ENCODE results near the gene NR3C2. TPM values are rescaled to one million over a fixed set of nuclear protein-coding genes. Genes with fewer than 3 reads are reported as not detected.

NR3C2 gene
- total RNA-seq, 1 experiment from 2014 or later: 0.26 TPM

DNA sequence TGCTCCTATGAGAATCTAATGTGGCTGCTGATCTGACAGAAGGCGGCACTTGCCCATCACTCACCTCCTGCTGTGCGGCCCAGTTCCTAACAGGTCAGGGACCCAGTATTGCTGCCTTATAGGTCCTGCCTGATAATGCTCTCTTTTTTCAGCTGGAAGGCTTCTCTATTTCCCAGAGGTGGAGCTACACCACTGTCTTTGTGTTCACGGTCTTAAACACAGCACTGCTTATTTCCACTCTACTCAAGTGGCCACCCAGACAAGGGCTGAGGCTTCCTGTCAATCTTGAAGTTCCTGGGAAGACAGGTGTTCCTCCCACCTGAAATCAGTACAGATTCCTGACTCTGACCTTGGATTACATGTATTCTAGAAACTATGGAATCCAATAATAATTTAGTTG is 270.6 kb downstream of the NR3C2 start:
- TF ChIP-seq CTCF (IDR thresholded peaks at IDR 0.05): no peak
- TF ChIP-seq TCF7L2 (IDR thresholded peaks at IDR 0.05; ENCODE audit: low read depth, low read length): no peak
- no peak for TF ChIP-seq POLR2AphosphoS5 (IDR thresholded peaks at IDR 0.05; ENCODE audit: low read depth, low read length)
- TF ChIP-seq SIN3A (IDR thresholded peaks at IDR 0.05; ENCODE audit: borderline replicate concordance, insufficient read depth, low read depth, low read length): no peak
- TF ChIP-seq REST (IDR thresholded peaks at IDR 0.05; ENCODE audit: insufficient read depth in 1 of 2, low read depth in 2 of 2, low read length in 1 of 2): no peak
- CTCF ChIA-PET: no interaction called here
- intact Hi-C loops (cut with micrococcal nuclease; ENCODE audit: unreplicated experiment): no loop called here

DNA sequence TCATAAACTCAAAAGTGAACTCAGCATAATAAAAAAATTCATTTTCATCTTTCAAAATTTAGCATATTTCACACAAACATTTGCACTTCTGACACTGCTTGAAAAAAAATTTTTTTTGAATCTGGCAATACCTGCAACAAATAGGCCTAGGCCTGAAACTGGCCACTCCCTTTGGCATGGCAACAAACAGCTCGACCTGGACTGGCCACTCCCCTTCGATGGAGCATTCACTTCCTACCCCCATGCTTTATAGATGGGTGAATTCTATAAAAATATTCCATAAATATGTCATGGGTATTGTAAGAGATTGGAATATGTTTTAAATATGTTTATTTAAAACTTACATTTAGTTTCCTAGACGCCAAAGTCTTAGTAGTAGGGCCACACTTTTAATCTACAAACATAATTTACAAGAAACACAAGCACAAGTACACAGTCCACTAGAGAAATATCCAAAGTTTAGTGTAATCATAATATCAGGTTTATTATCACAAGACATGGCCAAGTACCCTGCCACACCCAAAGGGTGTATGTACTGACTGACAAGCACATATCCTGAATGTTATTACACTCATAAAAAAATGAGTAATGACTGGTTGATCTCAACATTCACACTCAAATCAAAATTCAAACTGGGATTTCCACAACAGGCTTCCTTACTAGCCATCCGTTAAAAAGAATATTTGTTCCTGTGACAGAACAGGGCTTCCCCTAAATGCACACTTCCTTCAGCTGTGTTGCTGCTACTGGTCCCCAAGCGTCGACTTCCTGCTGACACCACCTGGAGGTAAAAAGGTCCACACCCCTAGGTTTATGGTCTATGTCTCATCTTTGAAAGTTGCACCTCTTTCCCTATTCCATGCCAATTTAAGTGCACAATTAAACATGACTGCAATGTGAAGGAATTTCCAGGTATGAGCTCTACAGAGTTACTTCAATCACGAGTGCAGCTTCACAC is 271.5 kb downstream of the NR3C2 start:
- POLR2A ChIA-PET: no interaction called here
- CTCF ChIA-PET: no interaction called here
- Histone ChIP-seq H3K4me3 (ENCODE audit: low read depth in 2 of 2, low read length in 2 of 2) (no peak overlapping the region), H3K4me1 (ENCODE audit: control insufficient read depth, insufficient read depth, low read length) (no peaks in the 10 kb centered on the region), H3K27ac (ENCODE audit: low read length) (no peak overlapping the region), H3K36me3 (ENCODE audit: control insufficient read depth, insufficient read depth, low read length) (no peaks in the 10 kb centered on the region), H3K9me3 (ENCODE audit: control insufficient read depth, insufficient read depth, low read depth, low read length) (no peaks in the 10 kb centered on the region), H3K27me3 (ENCODE audit: control insufficient read depth, insufficient read depth, low read length) (no peaks in the 10 kb centered on the region; the same call in 1 of the 2 replicates)
- in situ Hi-C loops (cut with HindIII; ENCODE audit: low pct_unique_long_range_greater_than_20kb, low sequenced_read_pairs): no loop called here
- ATAC-seq (no peak), DNase-seq (ENCODE audit: low read depth, low spot score) (no peak)
- no peak for TF ChIP-seq TCF7L2 (IDR thresholded peaks at IDR 0.05; ENCODE audit: low read depth, low read length)
- no peak for TF ChIP-seq REST (IDR thresholded peaks at IDR 0.05; ENCODE audit: insufficient read depth in 1 of 2, low read depth in 2 of 2, low read length in 1 of 2)
- no peak for TF ChIP-seq SIN3A (IDR thresholded peaks at IDR 0.05; ENCODE audit: borderline replicate concordance, insufficient read depth, low read depth, low read length)
- no peak for TF ChIP-seq CTCF (IDR thresholded peaks at IDR 0.05)
- TF ChIP-seq POLR2AphosphoS5 (IDR thresholded peaks at IDR 0.05; ENCODE audit: low read depth, low read length): no peak
- no TSS peak for BruUV-seq (replicated peaks)
- intact Hi-C loops (cut with micrococcal nuclease; ENCODE audit: unreplicated experiment): no loop called here

More for the DNA sequence above, 270.6 kb downstream of the NR3C2 start:
- POLR2A ChIA-PET: no interaction called here
- in situ Hi-C loops (cut with HindIII; ENCODE audit: low pct_unique_long_range_greater_than_20kb, low sequenced_read_pairs): no loop called here
- no peak for ATAC-seq
- Histone ChIP-seq H3K4me3 (ENCODE audit: low read depth in 2 of 2, low read length in 2 of 2) (no peak overlapping the region), H3K36me3 (ENCODE audit: control insufficient read depth, insufficient read depth, low read length) (no peaks in the 10 kb centered on the region), H3K27ac (ENCODE audit: low read length) (no peak overlapping the region), H3K27me3 (ENCODE audit: control insufficient read depth, insufficient read depth, low read length) (no peaks in the 10 kb centered on the region; the same call in 1 of the 2 replicates), H3K4me1 (ENCODE audit: control insufficient read depth, insufficient read depth, low read length) (no peaks in the 10 kb centered on the region), H3K9me3 (ENCODE audit: control insufficient read depth, insufficient read depth, low read depth, low read length) (no peaks in the 10 kb centered on the region)
- BruUV-seq (replicated peaks): no TSS peak
- DNase-seq (ENCODE audit: low read depth, low spot score): no peak

Data from Panc1 (cell line).